Measurements from ENCODE around the gene TBX10.
"Not testable (repeated sequence)": the region's sequence is repeated elsewhere in the genome, so short reads cannot be mapped to it uniquely, and the experiment has no call there.

The TBX10 gene

GRCh38 chr11:67604815-67605214 is 34.7 kb downstream of the TBX10 start:
- in situ Hi-C loops (cut with MboI; ENCODE audit: low sequenced_read_pairs), result no loop called here

- in situ Hi-C loops (cut with MboI; ENCODE audit: low sequenced_read_pairs), result not testable (repeated sequence)
Observed at GRCh38 chr11:67604119-67604518, 35.4 kb downstream of the TBX10 start.

- in situ Hi-C loops (cut with MboI; ENCODE audit: low sequenced_read_pairs), result no loop called here
Observed at GRCh38 chr11:67601098-67601497, 38.5 kb downstream of the TBX10 start.

- in situ Hi-C loops (cut with MboI; ENCODE audit: low sequenced_read_pairs), result no loop called here
Observed at GRCh38 chr11:67600324-67601029, 39.1 kb downstream of the TBX10 start.

GRCh38 chr11:67599149-67599548 is 40.4 kb downstream of the TBX10 start:
- in situ Hi-C loops (cut with MboI; ENCODE audit: low sequenced_read_pairs), result no loop called here

GRCh38 chr11:67597963-67598362 is 41.6 kb downstream of the TBX10 start:
- in situ Hi-C loops (cut with MboI; ENCODE audit: low sequenced_read_pairs), result not testable (repeated sequence)

GRCh38 chr11:67597458-67597857 is 42.1 kb downstream of the TBX10 start:
- in situ Hi-C loops (cut with MboI; ENCODE audit: low sequenced_read_pairs), result not testable (repeated sequence)

GRCh38 chr11:67596753-67597300 is 42.7 kb downstream of the TBX10 start:
- in situ Hi-C loops (cut with MboI; ENCODE audit: low sequenced_read_pairs), result no loop called here

GRCh38 chr11:67594480-67594879 is 45.1 kb downstream of the TBX10 start:
- in situ Hi-C loops (cut with MboI; ENCODE audit: low sequenced_read_pairs), result no loop called here

- in situ Hi-C loops (cut with MboI; ENCODE audit: low sequenced_read_pairs), result no loop called here
Observed at GRCh38 chr11:67593565-67593905, 46.0 kb downstream of the TBX10 start.

GRCh38 chr11:67592880-67593564 is 46.5 kb downstream of the TBX10 start:
- in situ Hi-C loops (cut with MboI; ENCODE audit: low sequenced_read_pairs), result no loop called here

GRCh38 chr11:67588899-67589415 is 50.6 kb downstream of the TBX10 start:
- in situ Hi-C loops (cut with MboI; ENCODE audit: low sequenced_read_pairs), result not testable (repeated sequence)

- in situ Hi-C loops (cut with MboI; ENCODE audit: low sequenced_read_pairs), result no loop called here
Observed at GRCh38 chr11:67588136-67588503, 51.4 kb downstream of the TBX10 start.

- in situ Hi-C loops (cut with MboI; ENCODE audit: low sequenced_read_pairs), result no loop called here
Observed at GRCh38 chr11:67586568-67587250, 52.9 kb downstream of the TBX10 start.

- in situ Hi-C loops (cut with MboI; ENCODE audit: low sequenced_read_pairs), result no loop called here
Observed at GRCh38 chr11:67585911-67586310, 53.7 kb downstream of the TBX10 start.

- in situ Hi-C loops (cut with MboI; ENCODE audit: low sequenced_read_pairs), result no loop called here
Observed at GRCh38 chr11:67584881-67585873, 54.4 kb downstream of the TBX10 start.

GRCh38 chr11:67584205-67584880 is 55.2 kb downstream of the TBX10 start:
- in situ Hi-C loops (cut with MboI; ENCODE audit: low sequenced_read_pairs), result no loop called here

GRCh38 chr11:67583247-67584204 is 56.0 kb downstream of the TBX10 start, which contains the start of gene GSTP1:
GSTP1 (plus strand) TSS chr11:67583812; CDS start chr11:67583844, 32 bp downstream.
- in situ Hi-C loops (cut with MboI; ENCODE audit: low sequenced_read_pairs), result no loop called here

- in situ Hi-C loops (cut with MboI; ENCODE audit: low sequenced_read_pairs), result no loop called here
Observed at GRCh38 chr11:67582011-67582410, 57.6 kb downstream of the TBX10 start.

All from HL-60/S4 treated with phorbol 12-myristate 13-acetate at 8.2 ng/mL for 4 days and 3 days (cell line).